ENCODE data around the gene ACBD3. TPM values are rescaled to one million over a fixed set of nuclear protein-coding genes. Genes with fewer than 3 reads are reported as not detected.

The ACBD3 gene
- total and polyA plus RNA-seq, 2 of the 8 experiments (the other 6 are each of a cell fraction or from before 2014, with no cell fraction given) = 8.4 to 29.4 TPM

GRCh38 chr1:226210571-226211176, 24.1 kb upstream of the ACBD3 start (continued):
- TF ChIP-seq CTCF (IDR thresholded peaks at IDR 0.05; ENCODE audit: control extremely low read depth in 1 of 3, insufficient read depth in 1 of 3, low read depth in 1 of 3, low read length in 3 of 3) (no peak), TAF1 (IDR thresholded peaks at IDR 0.05; ENCODE audit: low read depth, low read length) (no peak), ATF2 (IDR thresholded peaks at IDR 0.05; ENCODE audit: low read length) (no peak; the same call in 1 of the 2 replicates), CREB1 (IDR thresholded peaks at IDR 0.05) (no peak), ATF3 (IDR thresholded peaks at IDR 0.05; ENCODE audit: insufficient read depth, low read depth, low read length) (no peak), TEAD4 (IDR thresholded peaks at IDR 0.05; ENCODE audit: low read depth, low read length) (peak; percentile 30; the same call in 1 of the 2 replicates), CHD2 (IDR thresholded peaks at IDR 0.05; ENCODE audit: low read length) (no peak), GABPA (IDR thresholded peaks at IDR 0.05; ENCODE audit: borderline replicate concordance, insufficient read depth, low read length) (no peak), MAFK (IDR thresholded peaks at IDR 0.05; ENCODE audit: low read depth, low read length) (no peak), NRF1 (IDR thresholded peaks at IDR 0.05; ENCODE audit: low read depth, low read length) (no peak), USF2 (IDR thresholded peaks at IDR 0.05; ENCODE audit: low read length) (peak; percentile 27; the same call in 1 of the 2 replicates), CTBP2 (IDR thresholded peaks at IDR 0.05; ENCODE audit: borderline replicate concordance, insufficient read depth, insufficient read length, low read length) (no peak), CHD1 (IDR thresholded peaks at IDR 0.05; ENCODE audit: low read depth, low read length) (no peak), RBBP5 (IDR thresholded peaks at IDR 0.05; ENCODE audit: borderline replicate concordance, low read depth, low read length) (no peak), HDAC6 (IDR thresholded peaks at IDR 0.05; ENCODE audit: low read depth, low read length) (no peak), SP4 (IDR thresholded peaks at IDR 0.05; ENCODE audit: low read length) (no peak), SUZ12 (IDR thresholded peaks at IDR 0.05; ENCODE audit: low read length) (no peak), NANOG (IDR thresholded peaks at IDR 0.05; ENCODE audit: insufficient read depth, low read depth, low read length, poor library complexity, severe bottlenecking) (no peak), CEBPB (IDR thresholded peaks at IDR 0.05; ENCODE audit: low read depth, low read length) (no peak)
